Germinal center (tissue), 1 donor: ENCODE measurements around the gene BPIFA3.

Source experiments
- DNase-seq: peaks from one replicate; pipeline ENCODE4 v3.0.0; 2012; ENCODE audit warnings: mixed read lengths, low spot score

Gene BPIFA3

DNA sequence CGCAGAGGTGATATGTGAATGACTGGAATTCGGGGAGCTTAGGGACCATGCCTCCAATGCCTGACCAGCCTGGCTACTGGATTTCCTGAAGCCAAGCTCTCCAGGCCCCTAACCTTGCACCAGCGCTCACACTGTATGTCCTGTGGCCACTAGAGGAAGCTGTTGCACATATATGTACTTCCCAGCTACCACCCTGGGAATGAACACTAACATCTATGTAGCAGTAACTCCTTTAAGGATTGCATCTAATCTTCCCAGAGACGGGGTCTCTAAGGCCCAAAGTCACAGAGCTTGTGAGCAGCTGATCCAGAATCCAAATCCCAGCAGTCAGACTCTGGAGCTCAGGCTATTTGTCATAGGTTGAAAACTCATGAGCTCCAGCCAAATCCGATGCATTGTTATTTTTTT lies 45.5 kb downstream of the BPIFA3 start:
- DNase-seq, result no peak

DNA sequence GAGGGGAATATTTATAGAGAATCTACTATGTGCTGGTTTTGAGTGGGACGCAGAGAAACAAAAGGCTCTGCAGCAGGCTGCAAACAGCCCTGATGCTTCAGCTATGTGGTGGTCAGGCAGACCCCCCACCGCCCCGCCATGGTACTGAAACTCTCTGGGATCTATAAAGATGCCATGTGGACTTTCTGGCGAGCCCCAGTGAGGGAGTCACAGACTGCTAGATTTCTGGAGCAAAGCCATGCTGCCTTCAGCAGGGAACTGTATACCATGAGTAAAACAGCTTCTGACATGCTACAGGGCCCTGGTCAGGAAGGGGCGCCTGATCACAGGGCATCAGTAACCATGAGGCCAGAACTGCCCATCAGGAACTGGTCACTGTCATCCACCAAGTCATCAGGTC lies 46.6 kb downstream of the BPIFA3 start:
- no peak for DNase-seq

DNA sequence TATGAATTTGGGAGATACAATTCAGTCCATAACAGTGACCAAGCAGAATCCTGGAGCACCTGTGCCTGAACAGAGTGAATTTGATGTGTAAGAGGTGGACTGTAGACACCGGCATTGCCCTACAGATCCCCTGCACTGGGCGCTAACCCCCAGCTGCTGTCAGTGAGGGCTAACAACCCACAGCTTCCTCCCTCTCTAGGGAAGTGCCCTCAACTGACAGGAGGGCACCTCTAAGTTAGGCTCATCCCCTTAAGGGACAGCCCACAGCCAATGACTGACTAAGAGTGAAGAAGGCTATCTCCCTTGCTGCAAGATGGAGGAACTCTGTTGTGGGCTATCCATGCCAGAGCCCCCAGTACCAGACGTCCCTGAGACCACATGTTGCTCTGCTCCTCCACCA lies 50.5 kb downstream of the BPIFA3 start:
- DNase-seq, result no peak

DNA sequence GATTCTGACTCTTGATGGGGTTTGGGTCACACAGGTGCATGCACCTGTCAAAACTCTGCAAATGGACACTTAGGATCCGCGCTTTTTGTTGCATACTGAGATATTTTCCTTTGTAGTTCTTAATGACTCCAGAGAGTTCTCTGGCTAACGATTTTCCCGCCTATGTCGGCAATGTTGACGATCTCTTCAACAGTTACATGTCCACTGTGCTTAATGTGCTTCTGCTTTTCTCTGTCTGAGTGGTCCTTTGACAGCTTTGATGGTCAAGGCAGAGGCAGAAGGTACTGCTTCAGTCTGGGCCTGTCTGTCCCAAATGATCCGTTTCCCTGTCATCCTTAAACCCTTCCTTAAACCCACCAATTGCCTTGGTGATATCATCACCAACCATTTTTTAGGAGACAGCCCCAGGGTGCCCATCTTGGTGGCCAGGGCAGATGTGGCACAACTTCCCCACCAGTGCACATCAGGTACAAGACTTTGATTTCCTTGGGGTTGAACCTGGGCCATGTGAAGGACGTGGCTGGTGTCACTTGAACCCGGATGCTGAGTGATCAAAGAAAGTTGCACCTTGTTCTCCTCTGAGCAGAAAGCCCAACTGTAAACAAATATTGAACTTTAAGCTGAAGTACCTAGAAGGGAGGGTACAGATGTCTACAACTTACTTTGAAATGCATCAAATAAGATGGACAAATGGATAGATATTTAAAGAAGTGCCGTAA lies 55.2 kb downstream of the BPIFA3 start:
- no peak for DNase-seq

DNA sequence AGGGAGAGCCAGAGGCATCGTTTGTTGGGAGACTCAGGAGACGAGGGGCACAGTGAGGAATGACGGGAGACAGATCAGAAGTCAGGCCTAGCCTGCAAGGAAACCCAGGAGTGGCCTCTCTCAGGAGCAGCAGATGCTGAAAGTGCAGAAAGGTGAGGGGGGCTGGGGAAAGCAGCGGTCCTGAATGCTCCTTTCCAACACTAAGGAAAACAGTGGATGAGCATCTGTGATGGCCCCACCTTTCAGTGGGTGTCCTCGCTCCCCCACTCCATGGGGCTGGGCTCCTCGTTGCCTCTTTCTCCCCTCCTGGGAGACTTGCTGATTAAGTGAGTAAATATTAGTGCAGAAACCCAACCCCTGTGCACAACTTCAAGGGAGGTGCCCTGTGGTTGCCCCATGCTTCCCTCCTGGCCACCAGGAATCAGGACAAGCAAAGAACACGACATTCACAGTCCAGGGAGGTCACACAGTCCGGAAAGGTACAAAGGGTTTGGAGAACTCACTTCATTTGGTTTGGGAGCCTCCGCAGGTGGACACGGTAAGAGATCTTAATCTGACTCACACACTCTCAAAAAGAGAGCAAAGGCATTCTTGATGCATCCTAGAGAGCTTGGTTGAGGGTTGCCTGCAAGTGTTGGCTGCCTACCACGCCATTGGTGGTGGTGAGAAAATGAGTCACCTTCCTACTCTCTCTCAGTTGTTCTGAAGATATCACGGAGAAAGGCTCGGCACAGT lies 56.1 kb downstream of the BPIFA3 start:
- no peak for DNase-seq

DNA sequence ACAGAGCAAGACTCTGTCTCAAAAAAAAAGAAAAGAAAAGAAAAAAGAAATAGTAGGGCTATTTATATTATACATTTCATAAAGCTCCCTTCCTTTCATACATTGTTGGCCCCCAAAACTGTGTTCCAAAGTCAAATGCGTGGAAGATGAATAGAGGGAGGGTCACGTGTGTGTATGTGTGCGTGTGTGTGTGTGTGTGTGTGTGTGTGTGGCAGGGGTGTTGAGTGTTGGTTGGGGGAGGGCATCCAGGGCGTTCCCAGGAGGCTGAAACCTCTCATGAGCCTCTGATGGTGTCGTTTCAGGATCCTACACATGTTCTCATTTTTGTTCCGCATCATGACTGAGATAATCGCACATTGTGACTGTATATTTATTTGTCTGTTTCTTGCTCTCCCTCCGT lies 58.1 kb downstream of the BPIFA3 start:
- DNase-seq, result no peak

DNA sequence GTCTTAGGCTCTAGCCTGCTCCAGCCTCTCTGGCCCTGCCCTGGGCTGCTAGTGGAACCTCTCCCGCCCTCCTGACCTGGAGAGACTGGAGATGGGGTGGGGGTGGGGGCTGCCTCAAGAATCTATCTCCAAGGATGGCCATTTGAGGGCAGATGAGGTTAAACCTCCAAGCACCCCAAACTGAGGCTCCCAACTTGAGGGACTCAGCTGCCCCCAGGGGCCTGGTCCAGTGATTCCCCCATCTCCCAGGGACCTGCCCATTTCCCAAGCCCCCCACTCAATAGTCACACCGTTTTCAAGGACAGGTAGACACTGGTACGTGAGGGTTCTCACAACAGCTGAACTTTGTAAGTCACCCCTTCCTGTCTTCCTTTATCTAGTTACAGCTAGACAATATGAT lies 58.7 kb downstream of the BPIFA3 start:
- DNase-seq, result no peak

DNA sequence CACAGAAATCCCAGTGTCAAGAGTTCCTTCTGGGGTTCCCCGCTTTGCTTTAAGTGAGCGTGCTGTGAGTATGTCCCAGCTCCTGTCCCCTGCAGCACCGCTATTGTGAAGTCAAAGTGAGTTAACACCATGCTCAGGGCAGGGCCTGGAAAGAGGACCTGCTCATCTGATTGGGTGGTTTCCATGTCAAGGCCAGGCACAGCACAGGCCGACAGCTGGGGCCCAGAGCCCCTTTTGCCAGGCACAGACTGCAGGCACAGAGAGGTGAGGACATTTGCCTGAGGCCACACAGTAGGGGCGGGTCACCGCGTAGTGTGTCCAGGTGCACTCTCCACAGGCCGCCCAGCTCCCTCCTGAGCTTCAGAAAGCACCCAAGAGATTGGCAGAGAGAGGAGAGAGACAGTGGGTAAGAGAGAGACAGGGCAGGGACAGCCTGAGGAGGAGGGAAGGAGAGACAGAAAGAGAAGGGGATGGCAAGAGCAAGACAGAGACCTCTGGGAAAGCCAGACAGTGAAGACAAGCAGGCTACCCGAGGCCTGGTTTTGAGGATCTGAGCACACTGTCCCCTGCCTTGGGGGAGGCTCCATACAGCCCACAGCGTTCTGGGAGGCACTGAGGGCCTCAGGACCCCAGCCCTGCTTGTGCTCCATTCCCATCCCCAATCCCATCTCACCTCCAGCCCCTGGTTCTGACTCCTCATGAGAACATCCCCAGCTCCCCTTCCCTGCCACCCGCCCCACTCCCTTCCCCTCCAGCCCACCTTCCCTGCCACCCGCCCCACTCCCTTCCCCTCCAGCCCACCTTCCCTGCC lies 59.4 kb downstream of the BPIFA3 start:
- no peak for DNase-seq
